ENCODE data around the gene GH2. TPM values are rescaled to one million over a fixed set of nuclear protein-coding genes. Genes with fewer than 3 reads are reported as not detected.
"Not testable (repeated sequence)": the region's sequence is repeated elsewhere in the genome, so short reads cannot be mapped to it uniquely, and the experiment has no call there.

Gene GH2
- polyA plus RNA-seq, 4 donors = not detected

DNA sequence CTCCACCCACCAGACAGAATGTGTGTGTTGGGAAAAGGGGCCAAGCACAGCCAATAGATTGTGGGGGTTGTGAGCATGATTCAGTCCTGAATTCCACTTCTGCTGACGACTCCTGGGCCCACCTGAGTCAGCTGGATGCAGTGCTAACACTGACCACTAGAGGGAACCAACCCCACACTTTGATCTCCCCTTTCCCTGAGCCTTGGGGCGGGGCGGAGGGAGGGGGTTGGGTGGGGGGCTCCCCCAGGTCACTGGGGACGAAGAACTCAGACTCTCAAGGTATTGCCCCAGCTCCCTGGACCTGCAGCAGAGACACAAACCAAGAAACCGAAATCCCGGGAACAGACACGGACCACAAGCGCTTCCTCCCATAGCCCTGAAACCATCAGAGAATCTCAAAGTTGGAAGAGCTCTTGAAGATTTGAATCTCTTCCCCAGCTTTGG, 29.9 kb upstream of the GH2 start:
- DNase-seq (ENCODE audit: low read depth in 4 of 4, low spot score in 2 of 4) = peak in 1 of 4 donors; percentile 12

DNA sequence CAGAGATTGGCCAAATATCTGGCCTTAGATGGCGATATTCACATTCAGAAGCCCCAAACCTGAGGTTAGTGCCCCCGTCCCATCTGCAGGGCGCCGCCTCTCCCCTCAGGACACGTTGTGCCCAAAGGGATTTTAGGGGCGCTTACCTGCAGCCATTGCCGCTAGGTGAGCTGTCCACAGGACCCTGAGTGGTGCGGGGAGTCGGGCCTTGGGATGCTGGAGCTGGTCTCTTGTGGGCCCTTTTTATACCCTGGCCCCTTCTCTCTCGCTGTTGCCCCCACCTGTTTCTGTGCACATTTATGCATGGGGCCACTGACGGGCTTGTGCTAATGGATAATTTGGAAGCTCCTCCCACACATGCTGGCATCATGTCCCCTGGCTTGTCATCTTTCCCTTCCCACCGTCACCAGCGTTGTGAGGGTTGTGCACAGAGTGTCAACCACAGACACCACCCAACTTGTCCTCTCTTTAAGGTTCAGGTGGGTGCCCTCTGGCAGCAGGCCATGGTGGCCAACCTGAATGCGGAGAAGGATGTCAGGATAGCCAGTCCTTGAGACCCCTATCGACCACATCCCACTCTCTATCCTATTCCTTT, 29.4 kb upstream of the GH2 start, which contains the start of gene CSHL1:
Gene CSHL1 (minus strand): TSS at position 218 of the 595 bp plus-strand sequence. CDS start 62 bp downstream, at position 156.
- no peak for DNase-seq (ENCODE audit: low read depth in 4 of 4, low spot score in 2 of 4)

DNA sequence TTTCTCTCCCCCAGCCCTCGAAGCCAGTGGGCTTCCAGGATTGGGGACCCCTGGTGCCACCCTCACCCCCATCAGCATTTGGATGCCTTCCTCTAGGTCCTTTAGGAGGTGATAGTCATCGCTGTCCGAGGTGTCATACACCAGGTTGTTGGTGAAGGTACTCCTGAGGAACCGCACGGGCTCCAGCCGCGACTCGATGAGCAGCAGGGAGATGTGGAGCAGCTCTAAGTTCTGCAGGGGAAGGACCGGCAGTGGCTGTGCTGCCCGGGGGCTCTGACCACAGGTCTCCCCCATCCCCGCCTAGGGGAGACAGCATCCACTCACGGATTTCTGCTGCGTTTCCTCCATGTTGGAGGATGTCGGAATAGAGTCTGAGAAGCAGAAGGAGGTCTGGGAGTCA, 28.4 kb upstream of the GH2 start:
- DNase-seq (ENCODE audit: low read depth in 4 of 4, low spot score in 2 of 4) = no peak

DNA sequence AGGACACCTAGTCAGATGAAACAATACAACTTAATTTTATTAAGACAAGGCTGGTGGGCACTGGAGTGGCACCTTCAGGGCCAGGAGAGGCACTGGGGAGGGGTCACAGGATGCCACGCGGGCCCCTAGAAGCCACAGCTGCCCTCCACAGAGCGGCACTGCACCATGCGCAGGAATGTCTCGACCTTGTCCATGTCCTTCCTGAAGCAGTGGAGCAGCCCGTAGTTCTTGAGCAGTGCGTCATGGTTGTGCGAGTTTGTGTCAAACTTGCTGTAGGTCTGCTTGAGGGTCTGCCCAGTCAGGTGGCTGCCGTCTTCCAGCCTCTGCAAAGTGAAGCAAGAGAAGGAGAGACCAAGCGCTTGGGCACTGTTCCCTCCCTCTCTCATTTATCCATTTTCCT, 27.8 kb upstream of the GH2 start:
- DNase-seq (ENCODE audit: low read depth in 4 of 4, low spot score in 2 of 4) = not testable (repeated sequence)

DNA sequence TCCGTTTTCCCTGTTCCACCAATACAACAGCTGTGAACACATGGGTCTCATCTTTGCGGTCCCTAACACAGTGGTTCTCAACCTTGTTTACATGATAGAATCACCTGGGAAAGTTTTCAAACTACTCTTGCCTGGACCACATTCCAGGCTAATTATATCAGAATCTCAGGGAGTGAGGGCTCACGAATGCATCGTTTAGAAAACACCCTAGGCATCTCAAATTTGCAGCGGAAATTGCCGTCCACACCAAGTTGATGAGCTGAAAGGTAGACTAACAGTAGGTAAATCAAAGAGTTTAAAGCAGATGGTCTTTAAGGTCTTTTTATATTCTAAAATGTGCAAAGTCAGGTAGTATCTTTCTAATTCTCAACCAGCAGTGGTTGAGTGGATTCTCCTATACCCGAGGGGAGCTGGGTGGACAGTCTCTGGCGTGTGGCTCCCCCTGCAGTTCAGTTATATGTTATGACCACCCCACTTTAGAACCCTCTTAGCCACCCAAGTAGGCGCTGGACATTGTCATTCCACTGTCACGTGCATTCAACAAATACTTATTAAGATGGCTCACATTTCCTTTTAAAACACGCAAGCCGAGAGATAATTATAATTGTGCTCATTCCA, 25.5 kb upstream of the GH2 start:
- DNase-seq (ENCODE audit: low read depth in 4 of 4, low spot score in 2 of 4) = not testable (repeated sequence)

DNA sequence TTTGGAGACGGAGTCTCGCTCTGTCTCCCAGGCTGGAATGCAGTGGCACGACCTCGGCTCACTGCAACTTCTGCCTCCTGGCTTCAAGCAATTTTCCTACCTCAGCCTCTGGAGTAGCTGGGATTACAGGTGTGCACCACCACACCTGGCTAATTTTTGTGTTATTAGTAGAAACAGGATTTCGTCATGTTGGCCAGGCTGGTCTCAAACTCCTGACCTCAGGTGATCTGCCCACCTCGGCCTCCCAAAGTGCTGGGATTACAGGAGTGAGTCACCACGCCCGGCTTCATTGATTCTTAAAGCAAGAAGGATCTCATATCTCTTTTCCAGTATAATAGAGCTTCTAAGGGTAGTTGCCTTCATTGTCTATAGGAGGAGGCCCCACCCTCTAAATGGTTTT, 23.1 kb upstream of the GH2 start:
- DNase-seq (ENCODE audit: low read depth in 4 of 4, low spot score in 2 of 4) = not testable (repeated sequence)

DNA sequence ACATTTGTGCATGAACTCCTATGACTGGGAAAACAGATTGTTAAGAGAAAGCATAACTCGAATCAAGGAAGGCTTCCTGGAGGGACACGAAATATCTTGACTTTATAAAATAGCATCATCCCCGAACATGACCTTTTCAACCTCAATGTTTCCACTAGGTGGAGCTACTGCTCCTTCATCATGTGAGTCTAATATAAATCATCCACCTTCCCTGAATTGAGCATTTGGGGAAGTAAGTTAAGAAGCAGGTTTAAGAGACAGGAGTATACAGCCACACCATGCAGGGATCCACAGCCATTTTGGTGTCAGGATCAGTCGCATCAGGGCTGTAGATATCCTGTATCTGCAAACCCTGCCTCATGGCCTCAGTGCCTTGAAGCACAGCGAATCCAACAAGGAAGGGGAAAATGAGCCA, 22.1 kb upstream of the GH2 start:
- DNase-seq (ENCODE audit: low read depth in 4 of 4, low spot score in 2 of 4) = not testable (repeated sequence)

DNA sequence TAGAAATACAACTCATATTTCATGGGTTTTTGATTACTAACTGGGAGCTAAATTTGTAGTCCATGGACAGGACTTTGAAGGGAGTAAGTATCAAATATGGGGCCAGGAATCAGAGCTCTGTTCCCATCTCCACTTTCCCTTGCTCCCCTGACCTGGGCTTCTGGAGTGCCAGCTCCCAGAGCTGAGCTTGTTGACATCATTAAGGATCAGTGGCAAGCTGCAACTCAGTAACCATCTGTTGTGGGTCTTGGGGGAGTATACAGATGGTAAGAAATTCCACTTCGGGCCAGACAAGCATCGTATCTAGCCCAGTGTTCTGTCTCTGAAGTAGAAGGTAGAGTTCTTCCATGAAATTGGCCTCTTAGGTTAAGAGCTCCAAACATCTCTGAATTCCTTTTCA, 20.2 kb upstream of the GH2 start:
- not testable (repeated sequence) for DNase-seq (ENCODE audit: low read depth in 4 of 4, low spot score in 2 of 4)

DNA sequence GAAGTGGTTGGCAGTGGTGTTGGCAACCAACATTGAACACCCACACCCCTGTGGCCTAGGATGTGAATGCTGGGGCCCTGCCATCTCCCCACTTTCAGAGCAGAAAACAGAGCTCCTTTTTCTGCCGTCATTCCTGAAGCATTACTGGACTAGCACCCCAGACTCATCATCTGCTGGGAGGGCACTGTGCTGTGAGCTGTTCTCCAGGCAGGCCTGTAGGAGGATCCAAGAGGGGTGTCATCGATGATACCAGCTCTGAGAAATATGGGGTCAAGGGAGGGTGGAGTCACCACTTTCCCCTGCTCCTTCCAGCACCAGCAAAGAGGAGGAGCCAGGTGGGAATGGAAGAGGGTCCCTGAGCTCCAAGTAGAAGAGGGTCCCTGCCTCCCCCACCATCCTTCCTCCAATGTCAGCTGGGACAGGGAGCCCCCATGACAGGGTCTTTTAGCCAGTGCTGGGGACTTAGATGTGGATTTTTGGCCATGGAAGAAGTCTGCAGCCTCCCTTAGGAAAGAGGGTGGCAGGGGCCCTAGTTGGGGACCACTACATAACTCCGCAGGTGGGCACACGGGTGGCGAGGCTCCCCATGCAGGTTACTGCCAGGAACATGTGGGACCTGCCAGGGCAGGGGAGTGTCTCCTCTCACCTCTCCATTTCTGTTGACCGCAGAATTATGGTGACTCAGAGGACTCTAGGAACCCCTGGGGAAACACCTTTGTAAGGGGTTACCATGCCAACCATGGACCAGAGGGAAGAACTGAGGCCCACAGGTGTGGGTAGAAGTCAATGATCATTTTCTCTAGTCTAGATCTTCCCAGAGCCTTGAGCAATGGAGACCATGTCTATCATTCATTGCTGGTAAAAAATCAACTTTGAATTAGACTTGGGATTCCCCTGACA, 17.4 kb upstream of the GH2 start:
- not testable (repeated sequence) for DNase-seq (ENCODE audit: low read depth in 4 of 4, low spot score in 2 of 4)

DNA sequence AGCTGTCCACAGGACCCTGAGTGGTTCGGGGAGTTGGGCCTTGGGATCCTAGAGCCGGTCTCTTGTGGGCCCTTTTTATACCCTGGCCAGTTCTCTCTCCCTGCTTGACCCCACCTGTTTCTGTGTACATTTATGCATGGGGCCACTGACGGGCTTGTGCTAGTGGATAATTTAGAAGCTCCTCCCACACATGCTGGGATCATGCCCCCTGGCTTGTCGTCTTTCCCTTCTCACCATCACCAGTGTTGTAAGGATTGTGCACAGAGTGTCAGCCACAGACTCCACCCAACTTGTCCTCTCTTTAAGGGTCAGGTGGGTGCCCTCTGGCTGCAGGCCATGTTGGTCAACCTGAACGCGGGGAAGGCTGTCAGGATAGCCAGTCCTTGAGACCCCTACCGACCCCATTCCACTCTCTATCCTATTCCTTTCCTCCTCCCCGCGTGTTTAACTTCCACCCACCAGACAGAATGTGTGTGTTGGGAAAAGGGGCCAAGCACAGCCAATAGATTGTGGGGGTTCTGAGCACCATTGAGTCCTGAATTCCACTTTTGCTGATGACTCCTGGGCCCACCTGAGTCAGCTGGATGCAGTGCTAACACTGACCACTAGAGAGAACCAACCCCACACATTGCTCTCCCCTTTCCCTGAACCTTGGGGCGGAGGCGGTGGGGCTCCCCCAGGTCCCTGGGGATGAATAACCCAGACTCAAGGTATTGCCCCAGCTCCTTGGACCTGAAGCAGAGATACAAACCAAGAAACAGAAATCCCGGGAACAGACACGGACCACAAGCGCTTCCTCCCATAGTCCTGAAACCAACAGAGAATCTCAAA, 15.0 kb upstream of the GH2 start, which contains the start of gene CSH1:
Gene CSH1 (minus strand): TSS at position 51 of the 831 bp plus-strand sequence. CDS start 63 bp downstream, outside the sequence.
- DNase-seq (ENCODE audit: low read depth in 4 of 4, low spot score in 2 of 4) = not testable (repeated sequence)

DNA sequence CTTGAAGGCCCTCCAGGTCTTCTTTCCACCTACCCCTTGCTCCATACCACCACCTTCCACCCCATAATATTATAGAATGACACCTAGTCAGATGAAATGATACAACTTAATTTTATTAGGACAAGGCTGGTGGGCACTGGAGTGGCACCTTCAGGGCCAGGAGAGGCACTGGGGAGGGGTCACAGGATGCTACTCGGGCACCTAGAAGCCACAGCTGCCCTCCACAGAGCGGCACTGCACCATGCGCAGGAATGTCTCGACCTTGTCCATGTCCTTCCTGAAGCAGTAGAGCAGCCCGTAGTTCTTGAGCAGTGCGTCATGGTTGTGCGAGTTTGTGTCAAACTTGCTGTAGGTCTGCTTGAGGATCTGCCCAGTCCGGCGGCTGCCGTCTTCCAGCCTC, 13.1 kb upstream of the GH2 start:
- DNase-seq (ENCODE audit: low read depth in 4 of 4, low spot score in 2 of 4) = not testable (repeated sequence)

DNA sequence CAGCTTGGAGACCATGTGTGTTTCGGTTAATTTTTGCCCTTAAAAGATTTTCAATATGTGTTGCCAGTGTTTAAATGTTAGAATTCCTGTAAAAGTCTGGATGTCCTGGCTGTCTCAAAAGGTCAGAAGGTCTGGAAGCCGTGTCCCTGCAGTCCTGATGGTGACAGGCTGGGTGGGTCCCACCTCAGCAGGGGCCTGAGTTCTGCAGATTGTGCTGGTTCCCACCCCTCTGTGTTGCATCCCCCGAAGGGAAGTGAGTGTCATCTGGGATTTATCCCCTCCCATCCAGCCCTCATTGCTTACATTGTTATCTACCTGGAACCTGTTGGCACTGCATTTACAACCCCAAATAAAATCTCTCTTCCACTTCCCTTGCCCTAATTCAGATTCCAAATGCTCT, 12.3 kb upstream of the GH2 start:
- not testable (repeated sequence) for DNase-seq (ENCODE audit: low read depth in 4 of 4, low spot score in 2 of 4)

DNA sequence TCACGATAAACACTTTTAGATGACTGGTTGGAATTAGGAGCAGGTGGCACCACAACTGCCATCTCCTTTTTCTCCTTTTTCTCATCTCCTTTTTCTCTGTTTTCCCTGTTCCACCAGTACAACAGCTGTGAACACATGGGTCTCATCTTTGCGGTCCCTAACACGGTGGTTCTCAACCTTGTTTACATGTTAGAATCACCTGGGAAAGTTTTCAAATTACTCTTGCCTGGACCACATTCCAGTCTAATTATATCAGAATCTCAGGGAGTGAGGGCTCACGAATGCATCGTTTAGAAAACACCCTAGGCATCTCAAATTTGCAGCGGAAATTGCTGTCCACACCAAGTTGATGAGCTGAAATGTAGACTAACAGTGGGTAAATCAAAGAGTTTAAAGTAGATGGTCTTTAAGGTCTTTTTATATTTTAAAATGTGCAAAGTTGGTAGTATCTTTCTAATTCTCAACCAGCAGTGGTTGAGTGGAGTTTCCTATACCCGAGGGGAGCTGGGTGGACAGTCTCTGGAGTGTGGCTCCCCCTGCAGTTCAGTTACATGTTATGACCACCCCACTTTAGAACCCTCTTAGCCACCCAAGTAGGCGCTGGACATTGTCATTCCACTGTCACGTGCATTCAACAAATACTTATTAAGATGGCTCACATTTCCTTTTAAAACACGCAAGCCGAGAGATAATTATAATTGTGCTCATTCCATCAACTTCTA, 10.7 kb upstream of the GH2 start:
- DNase-seq (ENCODE audit: low read depth in 4 of 4, low spot score in 2 of 4) = not testable (repeated sequence)

DNA sequence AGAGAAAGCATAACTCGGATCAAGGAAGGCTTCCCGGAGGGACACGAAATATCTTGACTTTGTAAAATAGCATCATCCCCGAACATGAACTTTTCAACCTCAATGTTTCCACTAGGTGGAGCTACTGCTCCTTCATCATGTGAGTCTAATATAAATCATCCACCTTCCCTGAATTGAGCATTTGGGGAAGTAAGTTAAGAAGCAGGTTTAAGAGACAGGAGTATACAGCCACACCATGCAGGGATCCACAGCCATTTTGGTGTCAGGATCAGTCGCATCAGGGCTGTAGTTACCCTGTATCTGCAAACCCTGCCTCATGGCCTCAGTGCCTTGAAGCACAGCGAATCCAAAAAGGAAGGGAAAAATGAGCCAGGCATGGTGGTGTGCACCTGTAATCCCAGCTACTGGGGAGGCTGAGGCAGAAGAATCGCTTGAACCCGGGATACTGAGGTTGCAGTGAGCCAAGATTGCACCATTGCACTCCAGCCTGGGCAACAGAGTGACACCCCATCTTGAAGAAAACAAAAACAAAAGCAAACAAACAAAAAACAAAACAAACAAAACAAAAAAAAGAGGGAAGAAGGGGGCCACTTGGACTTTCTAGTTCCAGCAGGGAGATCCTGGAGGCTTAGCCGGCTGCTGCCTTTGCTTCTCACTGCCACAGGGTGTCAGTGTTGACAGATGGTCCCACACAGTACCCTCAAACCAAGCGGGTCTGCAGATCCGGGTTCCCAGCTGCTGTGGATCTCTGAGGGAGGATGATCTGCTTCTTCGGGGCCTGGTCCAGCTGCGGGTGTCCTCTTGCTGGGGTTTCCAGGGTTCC, 7.5 kb upstream of the GH2 start:
- peak in 1 of 4 donors; percentile 16 for DNase-seq (ENCODE audit: low read depth in 4 of 4, low spot score in 2 of 4)

DNA sequence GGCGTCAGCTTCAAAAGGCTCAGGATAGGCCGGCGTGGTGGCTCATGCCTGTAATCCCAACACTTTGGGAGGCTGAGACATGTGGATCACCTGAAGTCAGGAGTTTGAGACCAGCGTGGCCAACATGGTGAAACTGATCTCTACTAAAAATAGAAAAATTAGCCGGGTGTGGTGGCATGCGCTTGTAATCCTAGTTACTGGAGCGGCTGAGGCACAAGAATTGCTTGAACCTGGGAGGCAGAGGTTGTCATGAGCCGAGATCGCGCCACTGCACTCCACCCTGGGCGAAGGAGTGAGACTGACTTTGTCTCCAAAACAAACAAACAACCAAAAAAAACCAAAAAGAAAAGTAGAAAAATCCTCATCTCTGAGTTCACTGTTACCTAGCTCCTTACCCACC, 3.4 kb upstream of the GH2 start:
- not testable (repeated sequence) for DNase-seq (ENCODE audit: low read depth in 4 of 4, low spot score in 2 of 4)

DNA sequence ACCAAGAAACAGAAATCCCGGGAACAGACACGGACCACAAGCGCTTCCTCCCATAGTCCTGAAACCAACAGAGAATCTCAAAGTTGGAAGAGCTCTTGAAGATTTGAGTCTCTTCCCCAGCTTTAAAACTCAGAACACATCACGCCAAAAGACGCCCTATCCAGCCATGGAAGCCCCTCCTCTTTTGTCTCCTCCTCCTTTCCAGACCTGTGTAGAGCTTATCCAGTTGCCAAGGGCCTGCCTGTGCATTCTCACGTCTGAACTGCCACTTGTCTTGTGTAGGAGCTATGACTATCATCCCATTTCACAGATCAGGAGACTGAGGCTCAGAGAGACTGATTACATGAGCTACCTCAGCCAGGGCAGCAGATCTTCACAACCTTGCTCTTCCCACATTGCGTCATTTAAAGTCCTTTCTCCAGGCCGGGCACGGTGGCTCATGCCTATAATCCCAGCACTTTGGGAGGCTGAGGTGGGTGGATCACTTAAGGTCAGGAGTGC, 932 bp upstream of the GH2 start:
- not testable (repeated sequence) for DNase-seq (ENCODE audit: low read depth in 4 of 4, low spot score in 2 of 4)

DNA sequence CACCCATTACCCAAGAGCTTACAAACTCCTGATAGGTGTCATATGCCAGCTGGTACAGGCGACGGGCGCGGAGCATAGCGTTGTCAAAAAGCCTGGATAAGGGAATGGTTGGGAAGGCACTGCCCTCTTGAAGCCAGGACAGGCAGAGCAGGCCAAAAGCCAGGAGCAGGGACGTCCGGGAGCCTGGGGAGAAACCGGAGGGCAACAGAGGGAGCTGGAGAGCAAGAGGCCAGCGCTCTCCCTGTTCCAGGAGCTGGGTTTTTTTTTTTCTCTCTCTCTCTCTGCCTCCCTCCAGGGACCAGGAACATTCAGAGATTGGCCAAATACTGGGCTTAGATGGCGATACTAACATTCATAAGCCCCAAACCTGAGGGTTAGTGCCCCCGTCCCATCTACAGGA, 407 bp downstream of the GH2 start:
- not testable (repeated sequence) for DNase-seq (ENCODE audit: low read depth in 4 of 4, low spot score in 2 of 4)

DNA sequence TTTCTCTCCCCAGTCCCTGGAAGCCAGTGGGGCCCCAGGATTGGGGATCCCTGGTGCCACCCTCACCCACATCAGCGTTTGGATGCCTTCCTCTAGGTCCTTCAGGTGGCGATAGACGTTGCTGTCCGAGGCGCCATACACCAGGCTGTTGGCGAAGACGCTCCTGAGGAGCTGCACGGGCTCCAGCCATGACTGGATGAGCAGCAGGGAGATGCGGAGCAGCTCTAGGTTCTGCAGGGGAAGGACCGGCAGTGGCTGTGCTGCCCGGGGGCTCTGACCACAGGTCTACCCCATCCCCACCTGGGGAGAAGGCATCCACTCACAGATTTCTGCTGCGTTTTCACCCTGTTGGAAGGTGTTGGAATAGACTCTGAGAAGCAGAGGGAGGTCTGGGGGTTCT, 1.0 kb downstream of the GH2 start:
- DNase-seq (ENCODE audit: low read depth in 4 of 4, low spot score in 2 of 4) = no peak

DNA sequence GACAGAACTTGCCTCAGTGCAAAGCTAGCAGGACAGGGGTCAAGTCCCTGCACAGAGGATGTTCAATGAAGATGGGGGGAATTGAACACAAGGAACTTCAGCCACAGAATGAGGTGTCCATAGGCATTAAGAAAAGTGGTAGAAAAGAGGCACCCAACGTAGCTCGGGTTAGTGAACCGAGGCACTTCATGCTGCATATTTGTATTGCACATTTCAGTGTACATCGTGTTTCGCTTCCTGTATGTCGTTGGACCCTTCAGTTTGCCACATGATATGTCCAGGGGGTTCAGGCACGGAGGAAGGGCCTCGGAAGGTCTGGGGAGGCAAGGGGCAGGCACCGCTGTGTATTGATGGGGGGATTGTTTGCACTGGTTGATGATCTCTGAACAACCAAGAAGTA, 3.3 kb downstream of the GH2 start:
- DNase-seq (ENCODE audit: low read depth in 4 of 4, low spot score in 2 of 4) = not testable (repeated sequence)

Measured in left renal cortex interstitium (tissue), 4 donors.